Vagina (tissue), 2 donors: Measurements from ENCODE around the gene RBL1.

Source experiments
- POLR2A ChIP-seq, 2 donors: fragments of 450-650 bp; IDR thresholded peaks; one replicate each; pipeline ENCODE4 v1.6.1; 2017; ENCODE audit warnings: antibody characterized with exemption in 2 of 2, mild to moderate bottlenecking in 2 of 2, moderate library complexity in 2 of 2
- TF ChIP-seq, protein P1 (sequence below), 3 experiments: fragments of 450-650 bp in 2 of 3; fragments of 200-600 bp in 1 of 3; sonication (generic) in 1 of 3; IDR thresholded peaks; one replicate each; pipeline ENCODE4 v1.5.1; 2017 to 2019; ENCODE audit warnings: antibody characterized with exemption in 3 of 3, mild to moderate bottlenecking in 2 of 3, moderate library complexity in 2 of 3

- no peak for TF ChIP-seq POLR2A (IDR thresholded peaks at IDR 0.05)
- TF ChIP-seq, protein P1, sequence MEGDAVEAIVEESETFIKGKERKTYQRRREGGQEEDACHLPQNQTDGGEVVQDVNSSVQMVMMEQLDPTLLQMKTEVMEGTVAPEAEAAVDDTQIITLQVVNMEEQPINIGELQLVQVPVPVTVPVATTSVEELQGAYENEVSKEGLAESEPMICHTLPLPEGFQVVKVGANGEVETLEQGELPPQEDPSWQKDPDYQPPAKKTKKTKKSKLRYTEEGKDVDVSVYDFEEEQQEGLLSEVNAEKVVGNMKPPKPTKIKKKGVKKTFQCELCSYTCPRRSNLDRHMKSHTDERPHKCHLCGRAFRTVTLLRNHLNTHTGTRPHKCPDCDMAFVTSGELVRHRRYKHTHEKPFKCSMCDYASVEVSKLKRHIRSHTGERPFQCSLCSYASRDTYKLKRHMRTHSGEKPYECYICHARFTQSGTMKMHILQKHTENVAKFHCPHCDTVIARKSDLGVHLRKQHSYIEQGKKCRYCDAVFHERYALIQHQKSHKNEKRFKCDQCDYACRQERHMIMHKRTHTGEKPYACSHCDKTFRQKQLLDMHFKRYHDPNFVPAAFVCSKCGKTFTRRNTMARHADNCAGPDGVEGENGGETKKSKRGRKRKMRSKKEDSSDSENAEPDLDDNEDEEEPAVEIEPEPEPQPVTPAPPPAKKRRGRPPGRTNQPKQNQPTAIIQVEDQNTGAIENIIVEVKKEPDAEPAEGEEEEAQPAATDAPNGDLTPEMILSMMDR (IDR thresholded peaks at IDR 0.05) = no peak
Measured at GRCh38 chr20:37055276-37055675, 40.5 kb downstream of the RBL1 start.
